ENCODE measurements around the gene PLEKHA1. TPM values are rescaled to one million over a fixed set of nuclear protein-coding genes. Genes with fewer than 3 reads are reported as not detected.

The PLEKHA1 gene
- total RNA-seq, 3 donors from 2014 or later: 11.0 to 14.0 (median 12.5) TPM

DNA sequence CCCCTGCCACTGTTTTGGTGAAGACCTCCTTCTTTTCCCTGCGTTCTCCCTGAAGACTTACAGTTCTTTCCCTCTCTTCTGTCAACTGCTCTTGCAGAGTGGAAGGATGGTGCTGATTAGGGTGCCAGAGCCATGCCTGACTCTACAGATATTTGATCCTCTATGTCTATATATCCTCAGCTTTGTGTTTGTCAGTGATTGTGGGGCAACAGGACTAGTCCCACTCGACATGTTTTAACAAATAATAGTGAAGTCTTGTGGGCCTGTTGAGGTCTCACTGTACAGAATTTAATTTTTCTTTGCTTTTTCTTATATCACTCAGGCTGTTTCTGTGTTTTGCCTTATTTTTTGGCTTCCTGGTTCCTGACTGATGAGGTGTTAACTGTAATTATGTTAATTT, 5.0 kb downstream of the PLEKHA1 start:
- no peaks in the 10 kb centered on the region for H3K27me3 Mint-ChIP-seq (ENCODE audit: low read depth)
- ATAC-seq (no peak), DNase-seq (no peak)
- H3K4me3 Mint-ChIP-seq: no peak overlapping the region
- H3K36me3 Mint-ChIP-seq (ENCODE audit: insufficient read depth): peaks cover 27% of the 10 kb centered on the region
- peaks cover 4% of the 10 kb centered on the region for H3K9me3 Mint-ChIP-seq
- H3K4me1 Mint-ChIP-seq (ENCODE audit: low read depth): peaks cover 58% of the 10 kb centered on the region

DNA sequence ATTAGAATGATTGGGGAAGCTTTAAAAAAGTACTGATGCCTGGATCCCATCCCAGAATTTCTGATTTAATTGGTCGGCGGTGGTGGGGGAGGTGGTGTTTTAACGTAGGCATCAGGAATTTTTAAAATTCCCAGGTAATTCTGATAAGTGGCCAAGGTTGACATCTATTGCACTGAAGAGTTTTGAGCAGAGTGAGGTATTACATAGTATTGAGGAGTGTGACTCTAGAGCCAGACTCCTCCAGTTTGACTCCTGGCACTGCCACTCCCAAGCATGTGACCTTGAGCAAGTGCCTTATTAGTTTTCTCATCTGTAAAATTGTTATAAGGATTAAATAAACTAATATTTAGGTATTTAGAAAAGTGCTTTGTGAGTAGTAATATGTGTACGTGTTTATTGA, 6.2 kb downstream of the PLEKHA1 start:
- H3K36me3 Mint-ChIP-seq (ENCODE audit: insufficient read depth): peaks cover 27% of the 10 kb centered on the region
- peaks cover 56% of the 10 kb centered on the region for H3K4me1 Mint-ChIP-seq (ENCODE audit: low read depth)
- peaks cover 4% of the 10 kb centered on the region for H3K9me3 Mint-ChIP-seq
- no peak overlapping the region for H3K4me3 Mint-ChIP-seq
- H3K27me3 Mint-ChIP-seq (ENCODE audit: low read depth): no peaks in the 10 kb centered on the region
- ATAC-seq (no peak), DNase-seq (no peak)

DNA sequence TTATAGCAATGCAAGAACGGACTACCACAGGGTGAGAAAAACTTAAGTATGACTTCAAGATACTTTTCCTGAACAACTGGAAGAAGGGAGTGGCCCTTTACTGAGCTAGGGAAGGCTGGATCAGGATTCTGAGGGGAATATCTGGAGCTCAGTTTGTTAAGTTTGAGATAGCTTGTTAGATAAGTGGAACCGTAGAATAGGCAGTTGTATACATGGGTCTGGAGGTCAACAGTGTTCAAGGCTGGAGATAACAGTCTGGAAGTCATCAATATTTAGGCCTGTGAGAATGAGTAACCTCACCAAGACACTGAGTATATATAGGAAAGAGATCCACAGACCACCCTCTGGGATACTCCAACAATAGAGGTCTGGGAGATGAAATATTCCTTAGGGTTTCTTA, 7.2 kb downstream of the PLEKHA1 start:
- Mint-ChIP-seq H3K4me1 (ENCODE audit: low read depth) (peaks cover 60% of the 10 kb centered on the region), H3K4me3 (no peak overlapping the region), H3K36me3 (ENCODE audit: insufficient read depth) (peaks cover 27% of the 10 kb centered on the region), H3K27me3 (ENCODE audit: low read depth) (no peaks in the 10 kb centered on the region), H3K9me3 (peaks cover 4% of the 10 kb centered on the region)
- no peak for ATAC-seq
- DNase-seq: no peak

DNA sequence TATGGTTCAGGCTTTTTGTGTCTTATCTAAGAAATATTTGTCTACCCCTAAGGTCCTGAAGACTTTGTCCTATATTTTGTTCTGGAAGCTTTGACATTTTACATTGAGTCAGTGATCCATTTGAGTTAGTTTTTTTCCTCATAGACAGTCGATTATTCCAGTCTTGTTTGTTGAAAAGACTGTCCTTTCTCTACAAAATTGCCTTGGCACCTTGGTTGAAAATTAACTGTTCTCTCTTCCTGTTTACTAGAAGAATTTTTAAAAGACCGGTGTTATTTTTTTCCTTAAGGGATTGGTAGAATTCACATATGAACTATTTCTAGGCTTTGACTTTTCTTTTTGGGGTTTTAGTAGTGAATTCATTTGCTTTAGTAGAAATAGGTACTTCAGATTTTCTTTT, 12.0 kb downstream of the PLEKHA1 start:
- Mint-ChIP-seq H3K4me1 (ENCODE audit: low read depth) (peaks cover 59% of the 10 kb centered on the region), H3K27me3 (ENCODE audit: low read depth) (no peaks in the 10 kb centered on the region), H3K4me3 (no peak overlapping the region), H3K9me3 (no peaks in the 10 kb centered on the region), H3K36me3 (ENCODE audit: insufficient read depth) (peaks cover 27% of the 10 kb centered on the region)
- ATAC-seq: no peak
- DNase-seq: no peak

DNA sequence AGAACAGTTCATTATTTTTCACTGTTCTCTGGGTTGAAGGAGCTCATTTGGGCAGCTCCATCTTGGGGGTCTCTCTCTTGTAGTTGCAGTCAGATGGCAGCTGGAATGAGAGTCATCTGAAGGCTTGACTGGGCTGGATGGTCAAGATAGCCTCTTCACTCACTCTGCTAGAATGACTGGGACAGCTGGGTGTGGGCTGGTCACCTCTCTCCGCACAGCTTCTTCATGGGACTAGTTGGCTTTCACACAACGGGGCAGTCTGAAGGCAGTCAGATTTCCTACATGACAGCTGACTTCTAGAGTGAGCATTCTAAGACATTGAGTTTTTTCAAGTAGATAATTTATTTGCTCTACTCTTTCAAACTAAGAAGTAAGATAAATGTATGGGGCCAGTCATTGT, 13.1 kb downstream of the PLEKHA1 start:
- ATAC-seq: no peak
- no peak overlapping the region for H3K4me3 Mint-ChIP-seq
- peaks cover 25% of the 10 kb centered on the region for H3K36me3 Mint-ChIP-seq (ENCODE audit: insufficient read depth)
- H3K4me1 Mint-ChIP-seq (ENCODE audit: low read depth): peaks cover 56% of the 10 kb centered on the region
- H3K9me3 Mint-ChIP-seq: no peaks in the 10 kb centered on the region
- DNase-seq: no peak
- no peaks in the 10 kb centered on the region for H3K27me3 Mint-ChIP-seq (ENCODE audit: low read depth)

DNA sequence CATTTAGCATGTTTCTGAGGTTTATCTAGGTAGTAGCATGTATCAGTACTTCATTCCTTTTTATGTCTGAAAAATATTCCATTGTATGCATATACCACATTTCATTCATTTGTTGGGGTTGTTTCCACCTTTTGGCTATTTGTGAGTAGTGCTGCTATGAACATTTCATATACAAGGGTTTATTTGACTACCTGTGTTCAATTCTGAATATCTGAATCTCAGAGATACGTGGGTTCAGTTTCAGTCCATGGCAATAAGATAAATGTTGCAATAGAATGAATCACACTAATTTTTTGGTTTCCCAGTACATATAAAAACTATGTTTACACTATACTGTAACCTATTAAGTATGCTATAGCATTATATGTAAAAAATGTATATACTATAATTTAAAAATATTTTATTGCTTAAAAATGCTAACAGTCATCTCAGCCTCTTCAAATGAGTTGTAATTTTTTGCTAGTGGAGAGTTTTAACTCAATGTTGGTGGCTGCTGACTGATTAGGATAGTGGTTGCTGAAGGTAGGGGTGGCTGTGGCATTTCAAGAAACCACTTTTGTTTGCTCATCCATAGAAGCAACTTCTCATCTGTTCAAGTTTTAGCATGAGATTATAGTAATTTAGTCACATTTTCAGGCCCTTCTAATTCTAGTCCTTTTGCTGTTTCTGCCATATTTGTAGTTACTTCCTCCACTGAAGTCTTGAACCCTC, 13.9 kb downstream of the PLEKHA1 start:
- H3K27me3 Mint-ChIP-seq (ENCODE audit: low read depth): no peaks in the 10 kb centered on the region
- ATAC-seq (peak; percentile 70 to 88), DNase-seq (no peak)
- peaks cover 24% of the 10 kb centered on the region for H3K36me3 Mint-ChIP-seq (ENCODE audit: insufficient read depth)
- no peak overlapping the region for H3K4me3 Mint-ChIP-seq
- peaks cover 53% of the 10 kb centered on the region for H3K4me1 Mint-ChIP-seq (ENCODE audit: low read depth)
- no peaks in the 10 kb centered on the region for H3K9me3 Mint-ChIP-seq

DNA sequence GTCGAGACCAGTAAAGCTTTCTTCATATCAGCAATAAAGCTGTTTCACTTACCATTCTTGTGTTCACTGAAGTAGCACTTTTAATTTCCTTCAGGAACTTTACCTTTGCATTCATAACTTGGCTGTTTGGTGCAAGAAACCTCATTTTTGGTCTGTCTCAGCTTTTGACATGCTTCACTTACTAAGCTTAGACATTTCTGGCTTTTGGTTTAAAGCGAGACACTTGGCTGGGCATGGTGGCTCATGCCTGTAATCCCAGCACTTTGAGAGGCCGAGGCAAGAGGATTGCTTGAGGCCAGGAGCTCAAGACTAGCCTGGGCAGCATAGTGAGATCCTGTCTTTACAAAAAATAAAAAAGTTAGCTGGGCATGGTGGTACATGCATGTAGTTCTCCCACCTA, 15.8 kb downstream of the PLEKHA1 start:
- DNase-seq: no peak
- Mint-ChIP-seq H3K4me3 (no peak overlapping the region), H3K9me3 (no peaks in the 10 kb centered on the region), H3K4me1 (ENCODE audit: low read depth) (peaks cover 48% of the 10 kb centered on the region), H3K36me3 (ENCODE audit: insufficient read depth) (peaks cover 33% of the 10 kb centered on the region), H3K27me3 (ENCODE audit: low read depth) (no peaks in the 10 kb centered on the region)
- ATAC-seq: no peak

DNA sequence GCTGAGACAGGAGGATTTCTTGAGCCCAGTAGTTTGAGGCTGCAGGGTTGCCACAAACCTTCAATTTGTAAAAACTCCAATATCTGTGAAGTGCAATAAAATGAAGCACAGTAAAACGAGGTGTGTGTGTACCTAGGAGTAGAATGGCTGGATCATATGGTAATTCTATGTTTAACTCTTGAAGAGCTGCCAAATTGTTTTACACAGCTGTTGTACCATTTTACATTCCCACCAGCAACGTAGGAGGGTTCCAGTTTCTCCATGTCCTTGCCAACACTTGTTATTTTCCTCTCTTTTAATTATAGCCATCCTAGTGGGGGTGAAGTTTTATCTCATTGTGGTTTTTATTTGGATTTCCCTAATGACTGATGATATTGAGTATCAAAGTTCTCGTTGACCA, 16.2 kb downstream of the PLEKHA1 start:
- no peak for ATAC-seq
- Mint-ChIP-seq H3K4me3 (no peak overlapping the region), H3K9me3 (no peaks in the 10 kb centered on the region), H3K27me3 (ENCODE audit: low read depth) (no peaks in the 10 kb centered on the region), H3K4me1 (ENCODE audit: low read depth) (peaks cover 45% of the 10 kb centered on the region), H3K36me3 (ENCODE audit: insufficient read depth) (peaks cover 35% of the 10 kb centered on the region)
- DNase-seq: no peak

DNA sequence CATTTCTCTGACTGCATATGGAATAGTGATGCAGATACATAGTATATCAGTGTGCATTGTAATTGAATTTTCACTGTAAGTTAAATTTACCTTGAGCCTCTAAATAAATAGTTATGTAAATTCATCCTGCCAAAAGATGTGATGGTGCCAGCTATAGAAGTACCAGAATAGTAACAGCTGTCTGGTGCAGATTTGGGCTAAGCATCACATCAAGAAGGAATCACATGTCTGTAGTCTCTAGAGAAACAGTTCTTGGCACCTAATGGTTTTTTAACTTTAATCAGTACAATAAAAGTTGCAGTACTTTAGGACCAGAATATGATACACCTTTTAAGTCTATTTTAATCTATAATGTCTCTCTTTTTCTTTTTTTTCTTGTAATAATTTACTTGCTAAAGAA, 17.4 kb downstream of the PLEKHA1 start:
- ATAC-seq: no peak
- Mint-ChIP-seq H3K36me3 (ENCODE audit: insufficient read depth) (peaks cover 40% of the 10 kb centered on the region), H3K4me3 (no peak overlapping the region), H3K9me3 (no peaks in the 10 kb centered on the region), H3K4me1 (ENCODE audit: low read depth) (peaks cover 36% of the 10 kb centered on the region), H3K27me3 (ENCODE audit: low read depth) (no peaks in the 10 kb centered on the region)
- no peak for DNase-seq

DNA sequence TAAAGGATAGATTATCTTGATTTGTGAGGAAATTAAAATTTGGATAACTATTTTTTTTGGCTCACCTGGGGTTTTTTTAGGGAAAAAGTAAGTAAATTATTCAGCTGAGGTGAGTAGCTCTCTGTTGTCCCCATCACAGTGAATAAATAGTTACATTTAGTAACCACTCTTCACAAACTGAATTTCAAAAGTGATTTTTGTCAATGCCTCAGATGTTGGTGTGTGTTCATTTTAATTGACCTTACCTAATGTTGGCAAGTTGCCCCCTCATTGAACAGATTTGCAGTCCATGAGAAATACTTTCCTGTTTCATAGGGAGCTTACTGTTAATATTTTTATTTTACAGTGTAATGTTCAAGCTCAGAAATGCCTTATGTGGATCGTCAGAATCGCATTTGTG, 18.3 kb downstream of the PLEKHA1 start:
- ATAC-seq (no peak), DNase-seq (no peak)
- peaks cover 35% of the 10 kb centered on the region for H3K4me1 Mint-ChIP-seq (ENCODE audit: low read depth)
- no peaks in the 10 kb centered on the region for H3K9me3 Mint-ChIP-seq
- no peak overlapping the region for H3K4me3 Mint-ChIP-seq
- H3K36me3 Mint-ChIP-seq (ENCODE audit: insufficient read depth): peaks cover 41% of the 10 kb centered on the region
- no peaks in the 10 kb centered on the region for H3K27me3 Mint-ChIP-seq (ENCODE audit: low read depth)

DNA sequence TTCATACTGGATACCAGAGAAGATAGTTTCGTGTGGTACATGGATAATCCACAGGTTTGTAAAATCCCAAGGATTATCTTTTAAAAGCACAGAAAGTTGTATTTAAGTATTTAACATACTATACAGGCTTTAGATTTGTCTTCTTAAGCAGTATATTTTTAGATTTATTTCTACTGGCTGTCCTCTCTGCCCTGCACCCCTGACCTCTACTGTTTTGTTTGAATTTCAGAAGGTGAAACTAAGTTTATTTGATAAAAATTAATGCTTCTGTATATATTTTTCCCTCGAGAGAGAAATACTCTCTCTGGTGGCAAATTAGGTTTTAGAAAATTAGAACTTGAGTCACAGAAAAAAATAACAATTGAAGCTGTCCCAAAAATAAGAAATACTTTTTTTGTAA, 18.8 kb downstream of the PLEKHA1 start:
- Mint-ChIP-seq H3K27me3 (ENCODE audit: low read depth) (no peaks in the 10 kb centered on the region), H3K4me1 (ENCODE audit: low read depth) (peaks cover 31% of the 10 kb centered on the region), H3K4me3 (no peak overlapping the region), H3K9me3 (no peaks in the 10 kb centered on the region), H3K36me3 (ENCODE audit: insufficient read depth) (peaks cover 40% of the 10 kb centered on the region)
- no peak for DNase-seq
- ATAC-seq: no peak

DNA sequence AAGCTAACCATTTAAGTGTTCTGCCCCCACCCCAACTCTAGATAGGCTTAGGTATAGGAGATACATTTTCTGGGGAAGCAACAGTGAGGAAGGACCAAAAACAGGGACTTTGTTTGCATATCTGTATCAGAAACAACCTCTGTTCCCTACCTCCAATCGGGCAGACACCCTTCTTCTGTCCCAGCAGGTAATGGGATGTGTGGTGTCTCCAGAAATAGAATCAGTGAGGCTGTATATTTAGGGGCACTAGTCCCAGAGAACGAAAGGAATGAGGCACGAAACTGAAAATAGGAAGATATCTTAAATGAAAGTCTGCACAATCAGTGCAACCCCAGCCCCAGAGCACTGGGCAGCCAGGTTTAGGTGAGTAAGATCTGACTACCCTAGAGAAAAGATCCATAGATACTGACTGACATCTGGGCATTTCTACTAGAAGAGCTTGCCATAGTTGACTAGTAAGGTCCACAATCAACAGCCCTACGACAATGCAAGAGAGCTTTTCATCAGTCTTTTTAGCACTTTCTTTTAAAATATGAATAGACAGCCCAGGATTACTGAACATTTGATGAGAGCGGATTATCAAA, 28.1 kb downstream of the PLEKHA1 start:
- no peaks in the 10 kb centered on the region for H3K9me3 Mint-ChIP-seq
- ATAC-seq (peak in 1 of 2 donors; percentile 63), DNase-seq (no peak)
- no peaks in the 10 kb centered on the region for H3K27me3 Mint-ChIP-seq (ENCODE audit: low read depth)
- H3K4me3 Mint-ChIP-seq: no peak overlapping the region
- peaks cover 26% of the 10 kb centered on the region for H3K4me1 Mint-ChIP-seq (ENCODE audit: low read depth)
- H3K36me3 Mint-ChIP-seq (ENCODE audit: insufficient read depth): peaks cover 22% of the 10 kb centered on the region

DNA sequence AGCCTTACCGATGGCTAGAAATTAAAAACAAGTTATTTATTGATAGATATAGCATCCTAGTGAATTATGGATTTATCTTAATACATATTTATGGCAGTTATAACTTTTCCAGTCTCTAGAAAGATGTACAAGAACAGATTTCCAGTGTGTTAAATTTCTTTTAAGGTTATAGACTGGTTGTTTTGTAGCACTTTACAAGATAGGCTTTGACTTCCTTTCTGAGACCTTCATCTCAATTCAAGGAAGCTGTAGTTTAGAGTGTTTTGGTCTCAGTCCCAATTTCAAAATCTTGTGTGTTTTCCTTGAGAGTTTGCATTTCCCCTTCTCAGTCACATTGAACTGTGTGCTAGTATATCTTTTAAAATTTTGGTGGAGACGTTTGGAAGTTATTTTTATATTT, 30.1 kb downstream of the PLEKHA1 start:
- H3K4me3 Mint-ChIP-seq: no peak overlapping the region
- ATAC-seq (no peak), DNase-seq (no peak)
- H3K4me1 Mint-ChIP-seq (ENCODE audit: low read depth): peaks cover 31% of the 10 kb centered on the region
- H3K9me3 Mint-ChIP-seq: no peaks in the 10 kb centered on the region
- peaks cover 17% of the 10 kb centered on the region for H3K36me3 Mint-ChIP-seq (ENCODE audit: insufficient read depth)
- H3K27me3 Mint-ChIP-seq (ENCODE audit: low read depth): no peaks in the 10 kb centered on the region

DNA sequence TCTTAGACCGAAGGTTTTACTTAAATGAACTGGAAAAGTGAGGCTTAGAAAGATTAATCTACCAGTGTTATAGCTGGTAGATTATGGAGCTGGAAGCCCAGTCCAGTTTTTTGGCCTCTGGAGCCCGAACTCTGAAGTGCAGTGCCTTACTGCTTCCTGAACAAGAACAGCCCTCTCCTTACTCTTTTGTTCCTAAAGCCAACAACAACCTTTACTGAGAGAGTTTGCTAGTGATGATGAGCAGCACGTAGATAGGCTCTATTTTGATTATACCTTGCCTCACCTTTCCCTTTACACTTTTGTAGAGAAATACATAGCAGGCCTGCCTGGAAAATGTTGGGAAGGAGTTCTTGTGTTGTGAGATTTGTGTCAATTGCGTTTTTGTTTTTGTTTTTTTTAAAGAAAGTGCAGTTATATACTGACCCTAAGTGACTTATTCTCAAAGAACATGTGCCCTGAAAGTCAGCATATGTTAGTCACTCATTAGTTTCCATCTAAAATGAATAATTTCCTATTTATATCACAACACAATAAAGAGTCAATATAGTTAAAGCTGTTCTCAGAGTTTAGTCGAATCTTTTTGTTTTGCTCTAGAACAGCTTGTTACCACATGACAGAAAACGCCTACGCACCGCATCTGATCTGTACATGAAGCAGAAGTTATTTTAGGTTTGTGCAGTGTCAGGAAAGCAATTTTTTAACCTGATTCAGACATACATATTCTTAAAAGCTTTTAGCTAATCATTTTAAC, 33.0 kb downstream of the PLEKHA1 start:
- H3K9me3 Mint-ChIP-seq: no peaks in the 10 kb centered on the region
- H3K27me3 Mint-ChIP-seq (ENCODE audit: low read depth): no peaks in the 10 kb centered on the region
- ATAC-seq (peak; percentile 75 to 89), DNase-seq (peak; percentile 74)
- H3K4me1 Mint-ChIP-seq (ENCODE audit: low read depth): peaks cover 41% of the 10 kb centered on the region
- peaks cover 18% of the 10 kb centered on the region for H3K36me3 Mint-ChIP-seq (ENCODE audit: insufficient read depth)
- no peak overlapping the region for H3K4me3 Mint-ChIP-seq

DNA sequence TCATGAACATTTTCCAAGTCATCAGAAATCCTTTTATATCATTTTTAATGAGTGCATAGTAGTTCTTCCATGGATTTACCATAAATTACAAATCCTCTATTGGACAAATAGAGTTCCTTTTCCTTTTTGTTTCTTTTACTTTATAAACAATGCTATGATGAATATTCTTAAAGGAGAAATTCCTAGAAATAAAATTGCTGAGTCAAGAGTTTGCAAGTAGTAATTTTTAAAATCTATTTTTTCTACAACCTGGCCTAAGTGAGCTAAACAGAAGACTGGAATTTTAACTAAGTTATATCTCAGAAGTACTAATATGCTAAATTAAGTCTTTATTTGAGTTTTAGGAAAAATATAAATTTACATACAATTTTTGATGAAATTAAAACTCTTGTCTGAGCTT, 38.8 kb downstream of the PLEKHA1 start:
- Mint-ChIP-seq H3K9me3 (no peaks in the 10 kb centered on the region), H3K27me3 (ENCODE audit: low read depth) (no peaks in the 10 kb centered on the region), H3K36me3 (ENCODE audit: insufficient read depth) (peaks cover 22% of the 10 kb centered on the region), H3K4me3 (no peak overlapping the region), H3K4me1 (ENCODE audit: low read depth) (peaks cover 50% of the 10 kb centered on the region)
- DNase-seq: no peak
- ATAC-seq: no peak

All from activated T-cell treated with anti-CD3 and anti-CD28 coated beads, Interleukin-2, amount 50 U/mL, for 4 hours (primary cell).